SHP77 (cell line): ENCODE data around the gene TOX2.

Experiments
- DNase-seq, 2 experiments: peaks; one replicate each; lab custom pipeline; 2025; lab: John Stamatoyannopoulos, UW

TOX2 gene

DNA sequence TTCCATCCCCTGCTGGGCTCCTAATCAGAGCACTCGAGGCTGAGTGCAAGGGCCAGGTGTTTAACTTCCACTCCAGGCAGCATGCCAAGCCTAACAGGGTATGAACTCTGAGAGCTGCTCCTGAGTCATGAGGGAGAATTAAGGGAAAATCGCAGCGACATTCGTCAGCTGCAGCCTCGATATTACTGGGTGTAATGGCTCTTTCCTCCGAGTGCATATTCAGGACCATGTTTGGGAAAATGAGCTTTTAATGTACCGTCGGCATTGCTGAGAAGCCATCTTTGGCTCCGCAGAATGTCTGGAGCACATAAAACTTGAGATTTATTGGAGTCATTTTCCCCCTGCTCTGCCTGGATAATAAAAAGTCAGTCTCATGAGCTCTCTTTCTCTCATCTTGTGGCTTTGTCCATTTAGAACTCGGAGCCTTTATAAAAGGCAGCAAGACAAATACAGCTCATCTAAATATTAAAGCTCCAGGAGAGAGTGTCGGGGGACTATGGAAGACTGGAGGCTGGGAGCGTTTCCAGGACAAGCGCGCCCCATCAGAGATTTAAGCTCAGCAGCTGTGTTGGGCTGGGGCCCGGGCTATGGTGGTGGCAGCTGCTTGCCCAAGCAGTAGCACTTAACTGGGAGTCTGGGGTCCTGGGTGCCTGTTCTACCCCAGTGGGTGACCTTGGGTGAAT lies 103.7 kb downstream of the TOX2 start:
- peak; percentile 96 to 97 for DNase-seq

DNA sequence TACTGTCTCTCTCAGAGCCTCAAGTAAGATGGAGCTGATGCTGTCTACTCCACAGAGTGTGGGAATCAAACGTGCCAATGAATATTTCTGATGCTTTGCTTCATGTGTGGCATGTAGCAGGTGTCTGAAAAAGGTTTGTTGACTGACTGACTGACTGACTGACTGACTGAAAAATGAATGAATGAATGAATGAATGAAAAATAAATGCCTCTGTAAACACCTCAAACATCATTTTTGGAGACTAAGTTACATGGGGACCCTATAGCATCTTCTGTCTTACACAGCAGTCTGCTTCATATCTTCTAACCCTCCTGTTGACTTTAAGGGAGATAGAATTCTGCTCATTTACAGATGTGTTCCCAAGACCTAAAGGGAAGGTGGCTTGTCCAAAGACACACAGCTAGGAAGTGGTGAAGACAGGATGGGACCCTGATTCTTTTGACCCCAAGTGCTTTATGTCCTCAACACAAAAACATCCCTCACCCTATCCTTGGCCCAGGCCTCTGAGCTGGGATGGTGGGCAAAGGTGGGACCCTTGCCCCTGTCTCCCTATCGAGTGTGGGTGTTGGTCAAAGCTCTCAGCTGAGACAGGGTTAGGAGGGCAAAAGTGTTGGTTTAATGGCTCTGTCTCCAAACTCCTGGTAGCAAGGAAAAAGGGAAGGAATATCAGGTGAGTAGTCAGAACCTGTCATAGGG lies 104.4 kb downstream of the TOX2 start:
- no peak for DNase-seq

DNA sequence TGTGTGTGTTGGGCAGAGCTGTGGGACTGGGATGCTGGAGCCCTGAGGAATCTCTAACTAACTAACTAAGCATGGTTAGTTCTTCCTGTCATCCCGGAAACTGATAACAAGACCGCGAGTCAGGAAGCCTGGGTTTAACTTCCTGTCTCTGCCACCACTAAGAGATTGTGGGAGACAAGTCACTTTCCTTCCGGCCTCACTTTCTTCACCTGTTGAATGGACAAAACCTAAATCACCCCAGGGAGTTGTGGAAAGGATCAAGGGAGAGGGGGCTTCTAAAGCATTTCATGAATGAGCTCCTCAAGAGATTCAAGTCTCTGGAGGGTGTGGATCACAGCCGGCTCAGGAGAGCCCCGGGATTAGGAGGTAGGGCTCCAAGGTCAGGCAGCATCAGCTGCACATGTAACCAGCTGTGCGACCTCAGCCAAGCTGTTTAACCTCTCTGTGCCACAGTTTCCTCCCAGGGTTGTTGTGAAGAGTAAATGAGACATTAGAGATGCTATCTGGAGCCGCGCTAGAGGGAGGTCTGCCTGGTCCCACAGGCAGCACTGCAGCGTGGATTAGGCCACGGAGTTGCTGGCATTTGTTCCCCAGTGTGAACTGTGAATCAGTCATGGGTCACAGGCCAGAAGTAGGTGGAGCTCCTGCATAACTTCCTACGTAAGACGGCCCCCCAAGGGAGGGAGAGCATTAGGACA lies 105.1 kb downstream of the TOX2 start:
- no peak for DNase-seq

DNA sequence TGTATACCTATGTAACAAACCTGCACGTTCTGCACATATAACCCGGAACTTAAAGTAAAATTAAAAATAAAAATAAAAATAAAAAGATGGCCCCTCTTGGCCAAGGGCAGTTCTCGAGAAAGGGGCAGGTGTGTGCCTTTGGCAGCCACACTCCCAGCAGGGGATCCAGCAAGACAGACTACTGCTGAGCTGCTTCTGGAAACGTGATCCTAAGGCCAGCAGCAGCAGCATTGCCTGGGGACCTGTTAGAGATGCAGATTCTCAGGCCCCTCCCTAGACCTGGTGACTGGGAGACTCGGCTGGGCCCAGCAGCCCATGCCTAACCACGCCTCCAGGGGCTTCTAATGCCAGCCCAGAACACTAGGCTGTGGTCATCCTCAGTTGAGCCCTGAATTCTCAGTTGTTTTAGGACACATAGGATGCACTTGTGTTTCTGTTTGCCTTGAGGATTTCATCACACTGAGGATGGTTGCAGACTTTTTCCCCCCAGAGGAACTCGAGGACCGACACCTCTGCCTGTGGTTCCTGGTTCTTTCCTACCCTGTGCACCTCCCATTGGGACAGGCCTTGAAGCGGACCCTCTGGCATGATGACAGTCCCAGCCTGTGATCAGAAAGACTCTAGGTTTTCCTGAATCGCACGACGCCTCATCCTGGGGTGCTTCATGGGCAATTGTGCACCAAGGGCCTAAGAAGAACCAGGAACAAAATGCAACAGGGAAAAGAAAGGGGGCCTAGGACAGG lies 105.9 kb downstream of the TOX2 start:
- no peak for DNase-seq

- no peak for DNase-seq
Observed at GRCh38 chr20:44021186-44021585, 106.5 kb downstream of the TOX2 start.

- no peak for DNase-seq
Observed at GRCh38 chr20:44021900-44022299, 107.2 kb downstream of the TOX2 start.

DNA sequence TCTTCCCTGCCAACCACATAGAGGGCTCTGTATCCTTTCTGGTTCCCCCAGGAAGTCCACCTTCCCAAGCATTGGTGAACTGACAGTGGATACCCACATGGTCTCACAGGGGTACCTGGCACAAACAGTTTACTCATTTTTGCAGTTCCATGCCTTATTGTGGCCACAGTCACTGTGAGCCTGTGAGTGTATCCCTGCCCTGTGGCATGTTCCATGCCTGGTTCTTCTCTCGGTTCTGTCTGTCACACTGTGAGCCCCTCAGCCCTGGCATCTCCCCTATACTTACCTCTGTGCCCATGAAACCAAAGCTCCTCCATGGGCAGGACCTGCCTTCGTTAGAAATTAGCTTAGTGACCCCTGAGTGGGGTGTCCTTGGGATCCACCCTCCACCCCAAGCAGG lies 107.8 kb downstream of the TOX2 start:
- DNase-seq, result no peak

- peak in 1 of 2 experiments; percentile 61 for DNase-seq
Observed at GRCh38 chr20:44023515-44024371, 109.1 kb downstream of the TOX2 start.

DNA sequence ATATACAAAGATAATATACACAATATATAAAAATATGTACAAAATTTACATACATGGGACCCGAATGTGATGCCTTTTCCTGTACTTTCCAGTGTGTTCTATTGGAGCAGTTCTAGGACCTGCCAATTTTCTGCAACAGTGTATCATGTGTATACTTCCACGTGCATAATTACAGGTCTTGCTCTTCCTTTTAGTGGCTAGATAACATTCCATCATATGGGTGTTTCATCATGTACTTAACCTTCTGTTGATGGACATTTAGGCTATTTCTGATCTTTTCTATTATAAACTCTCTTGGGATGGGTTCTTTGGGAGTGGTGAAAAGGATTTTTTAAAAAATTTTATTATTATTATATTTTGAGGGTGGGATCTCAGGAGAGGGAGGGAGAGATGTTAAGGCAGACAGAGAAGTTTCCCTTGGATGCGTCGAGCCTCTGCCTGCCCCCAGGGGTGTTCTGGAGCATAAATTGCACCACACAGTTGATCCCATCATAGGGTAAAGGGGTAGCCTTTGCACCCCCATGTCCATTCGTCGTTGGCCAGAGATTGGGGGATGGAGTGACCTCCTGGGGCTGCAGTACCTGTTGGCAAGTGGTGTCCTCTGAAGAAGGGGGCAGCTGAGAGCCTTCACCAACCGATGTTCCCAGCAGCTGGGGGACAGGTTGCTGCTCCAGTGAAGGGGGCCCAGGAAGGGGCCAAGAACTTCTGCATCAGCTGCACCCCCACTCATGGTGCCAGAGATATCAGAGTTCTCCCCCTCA lies 110.3 kb downstream of the TOX2 start:
- no peak for DNase-seq

DNA sequence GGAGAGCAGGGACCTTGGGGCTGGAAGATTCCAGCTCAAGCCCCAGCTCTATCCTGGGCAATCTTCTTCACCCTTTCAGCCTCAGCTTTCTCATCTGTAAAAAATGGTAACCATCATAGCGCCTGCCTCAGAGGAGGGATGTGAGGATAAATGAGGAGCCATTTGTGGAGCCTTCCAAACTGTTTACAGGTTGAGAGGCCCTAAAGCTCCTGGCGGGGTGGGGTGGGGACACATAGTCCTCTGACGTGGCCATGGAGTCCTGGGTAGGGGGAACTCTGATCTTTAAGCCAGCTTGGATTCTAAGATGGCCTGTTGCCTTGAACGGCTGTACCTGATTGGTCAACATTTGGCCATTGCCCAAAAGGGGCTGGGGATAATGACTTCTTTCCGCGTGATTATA lies 111.1 kb downstream of the TOX2 start:
- no peak for DNase-seq

GRCh38 chr20:44026647-44027342 lies 112.1 kb downstream of the TOX2 start:
- no peak for DNase-seq

DNA sequence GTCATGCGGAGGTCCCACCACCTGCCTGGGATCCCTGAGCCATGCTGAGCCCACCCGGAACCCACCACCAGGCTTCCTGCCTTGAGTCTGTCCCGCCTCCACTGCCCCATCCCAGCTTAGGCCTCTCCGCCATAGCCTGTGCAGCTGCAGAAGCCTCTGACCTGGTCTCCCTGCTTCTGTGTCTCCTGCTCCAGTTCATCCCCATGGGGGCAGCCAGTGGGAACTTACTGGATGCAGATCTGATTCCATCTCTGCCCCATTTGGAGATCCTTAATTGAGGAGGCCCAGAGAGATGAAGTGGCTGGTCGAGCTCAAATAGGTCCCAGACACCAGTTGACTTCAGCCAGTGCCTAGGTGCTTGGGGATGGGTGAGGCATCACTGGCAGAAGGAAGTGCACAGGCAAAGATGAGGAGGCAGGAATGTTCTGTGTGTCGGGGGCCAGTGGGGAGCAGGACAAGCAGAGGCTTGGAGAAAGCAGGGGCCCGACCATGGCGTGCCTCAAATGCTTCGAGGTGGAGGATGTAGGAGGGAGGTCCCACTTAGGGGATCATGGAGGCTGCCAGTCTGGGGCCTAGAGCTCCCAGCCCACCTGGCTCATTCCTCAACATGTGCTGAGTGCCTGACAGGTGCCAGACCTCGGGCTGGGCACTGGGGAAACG lies 112.8 kb downstream of the TOX2 start:
- no peak for DNase-seq

DNA sequence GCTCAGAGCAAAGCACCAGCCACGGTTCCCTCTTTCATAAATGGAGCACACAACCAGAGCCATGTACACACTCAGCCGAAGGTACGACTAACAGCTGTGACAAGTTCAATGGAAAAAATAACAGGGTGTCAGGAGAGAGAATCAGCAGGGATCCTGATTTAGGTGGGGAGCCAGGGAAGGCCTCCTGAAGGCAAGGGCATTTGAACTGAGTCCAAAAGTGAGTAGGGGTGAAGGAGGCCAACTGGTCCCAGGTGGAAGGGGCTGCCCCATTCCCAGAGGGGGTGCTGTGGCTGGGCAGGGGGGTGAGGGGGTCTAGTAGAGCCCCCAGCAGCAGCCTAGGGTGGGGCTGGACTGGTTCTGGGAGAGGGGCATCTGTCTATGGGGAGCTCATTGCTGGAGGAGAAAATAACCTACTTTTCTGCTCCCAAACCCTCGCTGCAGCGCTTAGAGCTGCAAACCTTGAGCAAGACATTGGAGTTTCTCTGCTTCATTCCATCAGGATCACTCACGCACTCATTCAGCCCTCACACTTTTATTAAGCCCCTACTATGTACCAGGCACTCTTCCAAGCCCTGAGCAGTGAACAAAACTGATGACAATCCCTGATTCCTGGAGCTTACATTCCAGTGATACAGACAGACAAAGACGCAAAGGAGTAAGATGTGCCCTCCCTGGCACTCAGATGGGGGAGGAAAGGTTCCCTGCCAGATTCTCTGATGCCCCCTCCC lies 113.5 kb downstream of the TOX2 start:
- no peak for DNase-seq

GRCh38 chr20:44028868-44029847 lies 114.5 kb downstream of the TOX2 start:
- no peak for DNase-seq

DNA sequence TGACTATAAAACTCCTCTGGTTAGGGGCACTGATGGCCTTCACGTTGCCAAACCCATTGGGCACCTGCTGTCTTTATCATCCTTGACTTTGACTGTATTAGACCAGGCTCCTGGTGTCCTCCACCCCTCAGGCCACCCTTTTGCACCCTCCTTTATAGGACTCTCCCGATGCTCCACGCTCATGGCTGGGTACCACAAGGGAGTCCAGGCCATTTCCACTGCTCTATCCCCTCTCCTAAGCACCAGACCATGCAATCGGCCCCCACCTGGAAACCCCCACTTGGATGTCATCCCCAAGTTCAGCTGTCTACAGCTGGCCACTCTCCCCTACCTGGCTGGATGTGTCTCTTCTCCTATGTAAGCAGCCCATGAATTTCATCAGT lies 115.2 kb downstream of the TOX2 start:
- DNase-seq, result no peak

- no peak for DNase-seq
Observed at GRCh38 chr20:44030394-44030793, 115.7 kb downstream of the TOX2 start.

GRCh38 chr20:44031001-44031574 lies 116.4 kb downstream of the TOX2 start:
- DNase-seq, result no peak
